PC-3 (cell line): Measurements from ENCODE around the gene TCOF1. TPM values are rescaled to one million over a fixed set of nuclear protein-coding genes. Genes with fewer than 3 reads are reported as not detected.

Experiments used
- ATAC-seq: fragments of 200-7000 bp; cut with Tn5 transposase; 2 replicates; pipeline ENCODE4 v1.9.1; 2020; ENCODE audit warnings: mild to moderate bottlenecking, moderate library complexity
- BruUV-seq: library from RNA; stranded (reverse); fragments of 400-500 nt; replicated peaks from 2 replicates; lab custom pipeline; 2021; lab: Mats Ljungman, UMichigan
- CTCF ChIA-PET: fragments of 300-600 bp; sonication (Branson Sonifier 250); formaldehyde crosslinking; loops from one replicate; lab custom pipeline; 2022; ENCODE audit warnings: antibody characterized with exemption; lab: Charles Lee
- POLR2A ChIA-PET: fragments of 300-600 bp; sonication (Branson Sonifier 250); formaldehyde crosslinking; loops from one replicate; lab custom pipeline; 2022; ENCODE audit warnings: antibody characterized with exemption; ENCODE audit not compliant: unreplicated experiment; lab: Charles Lee
- DNase-seq: peaks from one replicate; pipeline ENCODE4 v3.0.0-alpha.2; 2015
- H2AFZ ChIP-seq: fragments of 300-600 bp; sonication (generic); 2 replicates; pipeline ENCODE4 v1.6.0; 2016; ENCODE audit warnings: antibody characterized with exemption, low read length
- H3F3A ChIP-seq: fragments of 300-600 bp; sonication (generic); one replicate; pipeline ENCODE4 v1.6.0; 2017; ENCODE audit warnings: antibody characterized with exemption, low read length, control low read depth, mild to moderate bottlenecking; ENCODE audit not compliant: unreplicated experiment
- H3K27ac ChIP-seq: fragments of 300-600 bp; sonication (generic); 2 replicates; pipeline ENCODE4 v1.5.1; 2016; ENCODE audit warnings: mild to moderate bottlenecking, low read length
- H3K27me3 ChIP-seq: fragments of 300-600 bp; sonication (generic); 2 replicates; pipeline ENCODE4 v1.6.1; 2016; ENCODE audit warnings: low read length, mixed read lengths
- H3K36me3 ChIP-seq: fragments of 300-600 bp; sonication (generic); 2 replicates; pipeline ENCODE4 v1.6.1; 2016; ENCODE audit warnings: low read depth, mixed run types, low read length, mixed read lengths
- H3K4me1 ChIP-seq: fragments of 300-600 bp; sonication (generic); 2 replicates; pipeline ENCODE4 v1.5.1; 2016; ENCODE audit warnings: low read length; ENCODE audit not compliant: insufficient read depth
- H3K4me2 ChIP-seq: fragments of 300-600 bp; sonication (generic); 2 replicates; pipeline ENCODE4 v1.6.0; 2016; ENCODE audit warnings: low read length
- H3K4me3 ChIP-seq: fragments of 300-600 bp; sonication (generic); 2 replicates; pipeline ENCODE4 v1.5.1; 2016; ENCODE audit warnings: mild to moderate bottlenecking, low read length, mixed read lengths
- H3K79me2 ChIP-seq: fragments of 300-600 bp; sonication (generic); 2 replicates; pipeline ENCODE4 v1.6.1; 2017; ENCODE audit warnings: low read length, mixed read lengths
- H3K9ac ChIP-seq: fragments of 300-600 bp; sonication (generic); 2 replicates; pipeline ENCODE4 v1.6.0; 2016; ENCODE audit warnings: mild to moderate bottlenecking, low read length
- H3K9me2 ChIP-seq: fragments of 300-600 bp; sonication (generic); replicated peaks from 2 replicates; pipeline ENCODE4 v1.6.1; 2016; ENCODE audit warnings: mixed run types, low read length, mixed read lengths
- H3K9me3 ChIP-seq: fragments of 300-600 bp; sonication (generic); 2 replicates; pipeline ENCODE4 v1.6.1; 2016; ENCODE audit warnings: low read length, mixed read lengths
- H4K20me1 ChIP-seq: fragments of 300-600 bp; sonication (generic); 2 replicates; pipeline ENCODE4 v1.6.1; 2016; ENCODE audit warnings: low read length, mixed read lengths
- EZH2 ChIP-seq: fragments of 300-600 bp; sonication (generic); IDR thresholded peaks from one replicate; pipeline ENCODE4 v1.6.1; 2017; ENCODE audit warnings: antibody characterized with exemption, mild to moderate bottlenecking, low read length; ENCODE audit not compliant: unreplicated experiment
- EZH2phosphoT487 ChIP-seq: fragments of 300-600 bp; sonication (generic); IDR thresholded peaks from 2 replicates; pipeline ENCODE4 v1.6.1; 2018; ENCODE audit warnings: mild to moderate bottlenecking, antibody characterized with exemption, low read length, borderline replicate concordance
- intact Hi-C: fragments of 100-400 bp; cut with micrococcal nuclease; formaldehyde crosslinking; loops from 2 replicates; pipeline ENCODE4 v1.9.0; 2023
- total RNA-seq: library from RNA; depleted of rRNA; stranded (reverse); fragments of >200 nt; gene quantifications from 2 replicates; pipeline ENCODE4 v1.2.3, GENCODE V29; 2014
- TF ChIP-seq, protein P1 (sequence below): fragments of 300-600 bp; sonication (generic); conservative IDR thresholded peaks from 2 replicates; pipeline ENCODE4 v1.5.1; 2017; ENCODE audit warnings: antibody characterized with exemption, low read depth, mild to moderate bottlenecking, low read length

The TCOF1 gene
- total RNA-seq, 1 experiment from 2014 or later: 113 TPM

DNA sequence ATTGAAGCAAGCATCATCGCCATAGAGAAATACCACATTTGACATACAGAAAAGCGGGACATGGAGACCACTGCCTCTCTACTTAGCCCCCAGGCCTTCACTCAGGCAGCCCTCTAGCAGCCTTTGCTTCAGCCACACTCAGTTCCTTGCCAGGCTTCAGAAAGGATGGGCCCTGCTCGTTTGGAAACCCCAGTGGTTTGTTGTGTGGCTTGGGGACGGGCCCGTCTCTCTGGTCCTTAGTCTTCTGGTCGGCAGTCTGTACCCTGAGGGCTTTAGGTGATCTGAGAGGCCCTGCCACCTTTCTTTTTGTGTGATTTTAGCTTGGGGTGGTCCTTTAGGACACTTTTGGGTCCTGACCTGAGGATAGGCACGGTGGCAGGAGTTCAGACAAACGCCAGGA, 33.7 kb upstream of the TCOF1 start:
- POLR2A ChIA-PET: no interaction called here

DNA sequence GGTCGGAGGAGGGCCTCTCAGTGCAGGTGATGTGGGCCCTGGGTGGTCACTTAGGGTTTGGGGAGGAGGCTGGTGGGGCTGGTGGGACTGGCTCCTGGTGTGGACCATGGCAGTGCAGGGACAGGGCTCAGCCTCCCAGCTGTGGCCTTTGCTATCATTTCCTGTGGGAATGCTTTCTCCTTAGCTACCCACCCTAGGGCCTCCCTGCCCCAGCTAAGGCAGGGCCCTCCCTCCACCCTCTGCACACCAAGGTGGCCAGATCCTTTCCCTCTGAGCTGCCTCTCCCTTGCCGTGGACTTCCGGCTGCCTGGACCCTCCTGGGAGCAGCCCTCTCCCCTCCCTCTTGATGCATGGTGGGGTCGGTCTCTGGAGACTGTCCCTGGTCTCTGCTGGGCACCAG, 32.1 kb upstream of the TCOF1 start:
- no peaks in the 10 kb centered on the region for H3K36me3 ChIP-seq
- no peaks in the 10 kb centered on the region for H3K27me3 ChIP-seq
- H3K4me3 ChIP-seq: no peak overlapping the region
- ATAC-seq: no peak
- DNase-seq: no peak
- H3K9me2 ChIP-seq: no peaks in the 10 kb centered on the region
- TF ChIP-seq, protein P1, sequence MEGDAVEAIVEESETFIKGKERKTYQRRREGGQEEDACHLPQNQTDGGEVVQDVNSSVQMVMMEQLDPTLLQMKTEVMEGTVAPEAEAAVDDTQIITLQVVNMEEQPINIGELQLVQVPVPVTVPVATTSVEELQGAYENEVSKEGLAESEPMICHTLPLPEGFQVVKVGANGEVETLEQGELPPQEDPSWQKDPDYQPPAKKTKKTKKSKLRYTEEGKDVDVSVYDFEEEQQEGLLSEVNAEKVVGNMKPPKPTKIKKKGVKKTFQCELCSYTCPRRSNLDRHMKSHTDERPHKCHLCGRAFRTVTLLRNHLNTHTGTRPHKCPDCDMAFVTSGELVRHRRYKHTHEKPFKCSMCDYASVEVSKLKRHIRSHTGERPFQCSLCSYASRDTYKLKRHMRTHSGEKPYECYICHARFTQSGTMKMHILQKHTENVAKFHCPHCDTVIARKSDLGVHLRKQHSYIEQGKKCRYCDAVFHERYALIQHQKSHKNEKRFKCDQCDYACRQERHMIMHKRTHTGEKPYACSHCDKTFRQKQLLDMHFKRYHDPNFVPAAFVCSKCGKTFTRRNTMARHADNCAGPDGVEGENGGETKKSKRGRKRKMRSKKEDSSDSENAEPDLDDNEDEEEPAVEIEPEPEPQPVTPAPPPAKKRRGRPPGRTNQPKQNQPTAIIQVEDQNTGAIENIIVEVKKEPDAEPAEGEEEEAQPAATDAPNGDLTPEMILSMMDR: no peak
- no peak for TF ChIP-seq EZH2
- no peaks in the 10 kb centered on the region for H3K9me3 ChIP-seq
- no peak overlapping the region for H2AFZ ChIP-seq
- H3K4me2 ChIP-seq: no peak overlapping the region
- H3F3A ChIP-seq: no peaks in the 10 kb centered on the region
- intact Hi-C loops: no loop called here
- H3K79me2 ChIP-seq: no peaks in the 10 kb centered on the region
- BruUV-seq: no TSS peak
- peaks cover 23% of the 10 kb centered on the region for H3K4me1 ChIP-seq
- H3K9ac ChIP-seq: no peak overlapping the region
- H4K20me1 ChIP-seq: no peaks in the 10 kb centered on the region
- ChIA-PET POLR2A (no interaction called here), CTCF (no interaction called here)
- no peak overlapping the region for H3K27ac ChIP-seq

More for the DNA sequence above, 33.7 kb upstream of the TCOF1 start:
- Histone ChIP-seq H2AFZ (no peak overlapping the region), H3K9me3 (no peaks in the 10 kb centered on the region), H3K9ac (no peak overlapping the region), H3K4me1 (peaks cover 39% of the 10 kb centered on the region), H3K9me2 (no peaks in the 10 kb centered on the region), H3K27ac (no peak overlapping the region), H3K36me3 (no peaks in the 10 kb centered on the region), H4K20me1 (no peaks in the 10 kb centered on the region), H3K27me3 (no peaks in the 10 kb centered on the region), H3F3A (no peaks in the 10 kb centered on the region), H3K4me3 (no peak overlapping the region), H3K4me2 (no peak overlapping the region), H3K79me2 (no peaks in the 10 kb centered on the region)
- CTCF ChIA-PET: no interaction called here
- DNase-seq: no peak
- no TSS peak for BruUV-seq
- TF ChIP-seq, protein P1: no peak
- no peak for ATAC-seq
- intact Hi-C loops: no loop called here

DNA sequence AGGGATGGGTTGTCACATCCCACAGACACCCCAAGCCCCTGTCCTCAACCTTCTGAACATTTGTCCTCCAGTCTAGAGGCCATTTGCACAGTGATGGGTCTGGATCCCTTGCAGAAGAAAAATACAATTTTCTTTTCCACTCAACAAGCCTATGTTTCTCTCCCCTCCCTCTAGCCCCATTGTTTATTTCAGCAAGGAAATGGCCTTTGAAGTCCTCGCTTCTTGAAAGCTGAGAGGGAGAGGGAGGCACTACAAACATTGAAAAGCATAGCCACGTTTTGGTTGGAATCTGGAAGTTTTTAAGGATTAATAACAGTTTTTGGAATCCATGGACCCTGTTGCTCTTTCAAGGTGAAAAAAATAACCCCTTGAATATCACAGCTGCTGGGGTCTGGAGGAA, 30.8 kb upstream of the TCOF1 start:
- Histone ChIP-seq H3K4me2 (no peak overlapping the region), H3K79me2 (no peaks in the 10 kb centered on the region), H2AFZ (no peak overlapping the region), H3F3A (no peaks in the 10 kb centered on the region), H3K9me2 (no peaks in the 10 kb centered on the region), H3K27ac (no peak overlapping the region), H3K36me3 (no peaks in the 10 kb centered on the region), H3K4me3 (no peak overlapping the region), H3K27me3 (no peaks in the 10 kb centered on the region), H3K9me3 (no peaks in the 10 kb centered on the region), H4K20me1 (no peaks in the 10 kb centered on the region), H3K4me1 (peaks cover 10% of the 10 kb centered on the region), H3K9ac (no peak overlapping the region)
- DNase-seq (no peak), ATAC-seq (no peak)
- ChIA-PET POLR2A (no interaction called here), CTCF (no interaction called here)
- TF ChIP-seq EZH2phosphoT487: no peak
- TF ChIP-seq EZH2: no peak
- TF ChIP-seq, protein P1: no peak
- intact Hi-C loops: no loop called here
- BruUV-seq: no TSS peak
